SK-N-MC (cell line): ENCODE results near the gene VRTN.

Source experiments
- EZH2 ChIP-seq: fragments of 200-600 bp; sonication (generic); IDR thresholded peaks from one replicate; pipeline ENCODE4 v1.6.1; 2017; ENCODE audit warnings: antibody characterized with exemption
- FOXP2 ChIP-seq: optimal IDR thresholded peaks from 2 replicates; pipeline ENCODE3; 2011; ENCODE audit warnings: mild to moderate bottlenecking, moderate library complexity; ENCODE audit not compliant: insufficient read depth; ENCODE audit errors: extremely low read length, control extremely low read depth
- POLR2AphosphoS5 ChIP-seq: IDR thresholded peaks from 2 replicates; pipeline ENCODE4 v1.6.1; 2012; ENCODE audit warnings: mild to moderate bottlenecking, low read depth, low read length, borderline replicate concordance

- TF ChIP-seq EZH2 = no peak
- no peak for TF ChIP-seq POLR2AphosphoS5
- no peak for TF ChIP-seq FOXP2
Measured at GRCh38 chr14:74409441-74409840, 61.2 kb downstream of the VRTN start.
